BJ (cell line): ENCODE results near the gene MTO1. TPM values are rescaled to one million over a fixed set of nuclear protein-coding genes. Genes with fewer than 3 reads are reported as not detected.
A peak's percentile ranks its signal among the peaks of the same experiment; 100 is the strongest.

Experiments
- CTCF ChIA-PET: fragments of 350-600 bp; formaldehyde crosslinking; extraction: SDS; loops from one replicate; lab custom pipeline; 2021; ENCODE audit warnings: antibody characterized with exemption, inconsistent platforms; lab: Yijun Ruan, JAX
- POLR2A ChIA-PET: fragments of 300-600 bp; sonication (Branson Sonifier 250); formaldehyde crosslinking; extraction: SDS; loops from one replicate; lab custom pipeline; 2021; ENCODE audit warnings: antibody characterized with exemption; lab: Charles Lee
- DNase-seq: peaks from one replicate; pipeline ENCODE4 v3.0.0-alpha.2; 2011; ENCODE audit warnings: low read depth
- H3K27me3 ChIP-seq: 2 replicates; pipeline ENCODE4 v1.6.0; 2011; ENCODE audit warnings: low read length; ENCODE audit not compliant: control insufficient read depth, insufficient read depth
- H3K36me3 ChIP-seq: 2 replicates; pipeline ENCODE4 v1.5.1; 2011; ENCODE audit warnings: low read length; ENCODE audit not compliant: control insufficient read depth, insufficient read depth
- H3K4me3 ChIP-seq: 2 replicates; pipeline ENCODE4 v1.5.1; 2011; ENCODE audit warnings: low read depth, mild to moderate bottlenecking, control low read depth, low read length
- polyA minus RNA-seq: library from RNA; depleted of rRNA, polyadenylated mRNA; stranded (reverse); fragments of >200 nt; gene quantifications from 2 replicates; pipeline ENCODE4 v1.2.3, GENCODE V29; 2011; rRNA and poly(A)+ RNA removed
- polyA plus RNA-seq: library from polyadenylated mRNA; depleted of rRNA; stranded (reverse); fragments of >200 nt; gene quantifications from 2 replicates; pipeline ENCODE4 v1.2.3, GENCODE V29; 2011; rRNA removed
- TF ChIP-seq, protein P1 (sequence below): IDR thresholded peaks from 2 replicates; pipeline ENCODE4 v1.5.1; 2011; ENCODE audit warnings: low read depth, mild to moderate bottlenecking, control low read depth, inconsistent platforms, low read length, moderate library complexity; ENCODE audit not compliant: insufficient read depth

Gene MTO1, protein sequence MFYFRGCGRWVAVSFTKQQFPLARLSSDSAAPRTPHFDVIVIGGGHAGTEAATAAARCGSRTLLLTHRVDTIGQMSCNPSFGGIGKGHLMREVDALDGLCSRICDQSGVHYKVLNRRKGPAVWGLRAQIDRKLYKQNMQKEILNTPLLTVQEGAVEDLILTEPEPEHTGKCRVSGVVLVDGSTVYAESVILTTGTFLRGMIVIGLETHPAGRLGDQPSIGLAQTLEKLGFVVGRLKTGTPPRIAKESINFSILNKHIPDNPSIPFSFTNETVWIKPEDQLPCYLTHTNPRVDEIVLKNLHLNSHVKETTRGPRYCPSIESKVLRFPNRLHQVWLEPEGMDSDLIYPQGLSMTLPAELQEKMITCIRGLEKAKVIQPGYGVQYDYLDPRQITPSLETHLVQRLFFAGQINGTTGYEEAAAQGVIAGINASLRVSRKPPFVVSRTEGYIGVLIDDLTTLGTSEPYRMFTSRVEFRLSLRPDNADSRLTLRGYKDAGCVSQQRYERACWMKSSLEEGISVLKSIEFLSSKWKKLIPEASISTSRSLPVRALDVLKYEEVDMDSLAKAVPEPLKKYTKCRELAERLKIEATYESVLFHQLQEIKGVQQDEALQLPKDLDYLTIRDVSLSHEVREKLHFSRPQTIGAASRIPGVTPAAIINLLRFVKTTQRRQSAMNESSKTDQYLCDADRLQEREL
- polyA plus RNA-seq (17.7 and 22.3 TPM in 2 replicates), polyA minus RNA-seq (10.8 and 16.6 TPM in 2 replicates)

DNA sequence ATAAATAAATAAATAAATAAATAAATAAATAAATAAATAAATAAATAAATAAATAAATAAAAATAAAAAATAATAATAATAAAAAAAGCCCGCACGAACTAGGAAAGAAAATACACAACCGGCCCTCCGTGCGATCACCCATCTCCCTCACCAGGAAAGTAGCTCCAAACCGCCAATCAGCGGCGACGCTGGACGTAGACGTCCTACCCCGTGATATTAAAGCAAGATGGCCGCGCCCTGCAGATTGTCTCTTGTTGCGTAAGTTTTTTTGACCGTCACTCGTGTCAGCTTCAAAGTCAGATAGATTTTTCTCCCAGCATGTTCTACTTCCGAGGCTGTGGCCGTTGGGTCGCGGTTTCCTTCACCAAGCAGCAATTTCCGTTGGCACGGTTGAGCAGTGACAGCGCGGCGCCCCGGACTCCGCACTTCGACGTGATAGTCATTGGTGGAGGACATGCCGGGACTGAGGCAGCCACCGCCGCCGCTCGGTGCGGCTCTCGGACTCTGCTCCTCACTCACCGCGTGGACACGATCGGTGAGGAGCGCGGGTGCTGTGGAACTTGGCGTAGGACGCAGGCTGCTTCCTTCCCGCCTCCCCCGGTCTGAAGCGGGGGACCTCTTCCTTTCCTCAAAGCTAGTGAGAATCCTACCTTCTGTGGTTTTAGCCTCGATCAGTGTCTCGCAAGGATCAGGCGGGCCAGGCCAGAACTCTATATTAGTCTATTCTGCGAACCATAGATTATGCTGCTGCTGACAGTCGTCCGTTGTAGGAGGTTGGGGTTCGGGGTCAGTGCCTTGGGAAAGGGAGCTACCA, at the start of gene MTO1:
Gene MTO1 (plus strand): TSS at position 201 of the 814 bp plus-strand sequence. CDS start 118 bp downstream, at position 319.
- Histone ChIP-seq H3K27me3 (no peaks in the 10 kb centered on the region), H3K4me3 (peak within 1 kb of the TSS; percentile 79), H3K36me3 (no peaks in the 10 kb centered on the region)
- ChIA-PET CTCF (interaction anchor here (0.6 to 1.5 kb wide), 4 partner anchors 12 to 1788 kb away, joined by 3 to 10 read pairs (median 4); no protein-coding TSS in a partner anchor), POLR2A (interaction anchor here (0.5 to 1.2 kb wide), 5 partner anchors 10 to 1873 kb away, joined by 3 to 10 read pairs (median 6); no protein-coding TSS in a partner anchor)
- DNase-seq, result peak; percentile 48
- TF ChIP-seq, protein P1, sequence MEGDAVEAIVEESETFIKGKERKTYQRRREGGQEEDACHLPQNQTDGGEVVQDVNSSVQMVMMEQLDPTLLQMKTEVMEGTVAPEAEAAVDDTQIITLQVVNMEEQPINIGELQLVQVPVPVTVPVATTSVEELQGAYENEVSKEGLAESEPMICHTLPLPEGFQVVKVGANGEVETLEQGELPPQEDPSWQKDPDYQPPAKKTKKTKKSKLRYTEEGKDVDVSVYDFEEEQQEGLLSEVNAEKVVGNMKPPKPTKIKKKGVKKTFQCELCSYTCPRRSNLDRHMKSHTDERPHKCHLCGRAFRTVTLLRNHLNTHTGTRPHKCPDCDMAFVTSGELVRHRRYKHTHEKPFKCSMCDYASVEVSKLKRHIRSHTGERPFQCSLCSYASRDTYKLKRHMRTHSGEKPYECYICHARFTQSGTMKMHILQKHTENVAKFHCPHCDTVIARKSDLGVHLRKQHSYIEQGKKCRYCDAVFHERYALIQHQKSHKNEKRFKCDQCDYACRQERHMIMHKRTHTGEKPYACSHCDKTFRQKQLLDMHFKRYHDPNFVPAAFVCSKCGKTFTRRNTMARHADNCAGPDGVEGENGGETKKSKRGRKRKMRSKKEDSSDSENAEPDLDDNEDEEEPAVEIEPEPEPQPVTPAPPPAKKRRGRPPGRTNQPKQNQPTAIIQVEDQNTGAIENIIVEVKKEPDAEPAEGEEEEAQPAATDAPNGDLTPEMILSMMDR, result no peak

DNA sequence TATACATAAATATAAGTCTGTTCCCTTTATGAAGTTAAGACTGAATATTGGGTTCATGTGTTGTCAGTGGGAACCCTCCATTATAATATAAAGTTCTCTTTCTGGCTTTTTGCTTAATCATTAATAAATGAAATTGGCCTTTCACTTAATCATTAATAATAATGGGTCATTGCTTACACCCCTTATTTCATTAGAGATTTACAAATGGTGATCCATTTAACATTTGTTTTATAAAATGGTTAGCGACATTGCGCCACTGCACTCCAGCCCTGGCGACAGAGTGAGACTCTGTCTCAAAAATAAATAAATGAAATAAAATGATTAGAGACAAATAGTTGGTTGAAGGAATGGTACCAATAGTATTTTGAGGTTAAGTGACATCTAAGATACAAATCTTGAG, 48.4 kb upstream of the MTO1 start:
- POLR2A ChIA-PET, result no interaction called here
- TF ChIP-seq, protein P1, result no peak
- no peak for DNase-seq
- CTCF ChIA-PET, result no interaction called here
- Histone ChIP-seq H3K27me3 (no peaks in the 10 kb centered on the region), H3K36me3 (no peaks in the 10 kb centered on the region), H3K4me3 (no peak overlapping the region)

DNA sequence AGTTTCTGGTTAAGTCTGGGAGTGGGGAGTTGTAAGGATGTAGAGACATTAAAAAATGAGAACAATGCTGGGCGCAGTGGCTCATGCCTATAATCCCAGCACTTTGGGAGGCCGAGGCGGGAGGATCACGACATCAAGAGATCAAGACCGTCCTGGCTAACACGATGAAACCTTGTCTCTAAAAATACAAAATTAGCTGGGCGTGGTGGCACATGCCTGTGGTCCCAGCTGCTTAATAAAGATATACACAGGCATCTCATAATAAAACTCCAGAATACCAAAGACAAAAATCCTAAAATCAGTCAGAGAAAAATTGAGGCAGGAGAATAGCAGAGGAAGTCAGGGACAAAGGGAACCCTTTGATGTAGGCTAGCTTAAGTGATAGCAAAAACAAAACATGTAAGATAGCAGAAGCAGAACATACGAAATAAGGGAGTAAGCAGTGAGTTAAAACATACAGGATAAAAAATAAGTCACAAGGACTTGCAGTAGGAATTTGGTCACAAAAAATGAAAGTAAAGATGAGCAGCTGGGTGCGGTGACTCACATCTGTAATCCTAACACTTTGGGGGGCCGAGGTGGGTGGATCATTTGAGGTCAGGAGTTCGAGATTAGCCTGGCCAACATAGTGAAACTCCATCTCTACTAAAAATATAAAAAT, 43.3 kb upstream of the MTO1 start:
- CTCF ChIA-PET, result no interaction called here
- H3K36me3 ChIP-seq, result no peaks in the 10 kb centered on the region; the same call in 1 of the 2 replicates
- no peak overlapping the region for H3K4me3 ChIP-seq
- no peak for DNase-seq
- no peaks in the 10 kb centered on the region for H3K27me3 ChIP-seq
- TF ChIP-seq, protein P1, result no peak
- POLR2A ChIA-PET, result no interaction called here

DNA sequence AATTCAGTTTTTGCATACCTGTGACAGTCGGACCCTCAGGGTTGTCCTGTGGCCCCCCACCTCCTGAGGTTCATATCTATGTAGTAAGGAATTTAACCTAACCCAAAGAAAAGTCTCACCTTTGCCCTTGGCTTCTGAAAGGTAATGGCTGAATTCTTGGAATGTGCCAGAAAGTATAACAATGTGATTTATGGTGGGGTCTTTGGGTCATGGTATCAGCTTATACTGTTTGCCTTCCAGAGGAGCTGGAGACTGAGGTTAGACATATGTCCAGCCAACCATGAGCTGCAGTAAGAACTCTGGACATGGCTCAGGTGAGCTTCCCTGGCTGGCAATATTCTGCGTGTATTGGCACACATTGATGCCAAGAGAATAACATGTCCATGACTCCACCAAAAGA, 40.0 kb upstream of the MTO1 start:
- Histone ChIP-seq H3K36me3 (no peaks in the 10 kb centered on the region; the same call in 1 of the 2 replicates), H3K4me3 (no peak overlapping the region), H3K27me3 (no peaks in the 10 kb centered on the region)
- CTCF ChIA-PET, result no interaction called here
- TF ChIP-seq, protein P1, result no peak
- DNase-seq, result no peak
- POLR2A ChIA-PET, result no interaction called here
